Peyer's patch (tissue), 4 donors: Measurements from ENCODE around the gene OSBPL5.

Experiments used
- POLR2A ChIP-seq, 2 donors: fragments of 450-650 bp; IDR thresholded peaks; one replicate each; pipeline ENCODE4 v1.5.1; 2017; ENCODE audit warnings: antibody characterized with exemption in 2 of 2, mild to moderate bottlenecking in 2 of 2, moderate library complexity in 2 of 2
- TF ChIP-seq, protein P1 (sequence below), 6 experiments: fragments of 450-650 bp in 4 of 6; fragments of 200-600 bp in 2 of 6; sonication (generic) in 1 of 6; IDR thresholded peaks; one replicate each; pipeline ENCODE4 v1.5.1; 2017 to 2019; ENCODE audit warnings: antibody characterized with exemption in 6 of 6, mild to moderate bottlenecking in 3 of 6, moderate library complexity in 1 of 6

DNA sequence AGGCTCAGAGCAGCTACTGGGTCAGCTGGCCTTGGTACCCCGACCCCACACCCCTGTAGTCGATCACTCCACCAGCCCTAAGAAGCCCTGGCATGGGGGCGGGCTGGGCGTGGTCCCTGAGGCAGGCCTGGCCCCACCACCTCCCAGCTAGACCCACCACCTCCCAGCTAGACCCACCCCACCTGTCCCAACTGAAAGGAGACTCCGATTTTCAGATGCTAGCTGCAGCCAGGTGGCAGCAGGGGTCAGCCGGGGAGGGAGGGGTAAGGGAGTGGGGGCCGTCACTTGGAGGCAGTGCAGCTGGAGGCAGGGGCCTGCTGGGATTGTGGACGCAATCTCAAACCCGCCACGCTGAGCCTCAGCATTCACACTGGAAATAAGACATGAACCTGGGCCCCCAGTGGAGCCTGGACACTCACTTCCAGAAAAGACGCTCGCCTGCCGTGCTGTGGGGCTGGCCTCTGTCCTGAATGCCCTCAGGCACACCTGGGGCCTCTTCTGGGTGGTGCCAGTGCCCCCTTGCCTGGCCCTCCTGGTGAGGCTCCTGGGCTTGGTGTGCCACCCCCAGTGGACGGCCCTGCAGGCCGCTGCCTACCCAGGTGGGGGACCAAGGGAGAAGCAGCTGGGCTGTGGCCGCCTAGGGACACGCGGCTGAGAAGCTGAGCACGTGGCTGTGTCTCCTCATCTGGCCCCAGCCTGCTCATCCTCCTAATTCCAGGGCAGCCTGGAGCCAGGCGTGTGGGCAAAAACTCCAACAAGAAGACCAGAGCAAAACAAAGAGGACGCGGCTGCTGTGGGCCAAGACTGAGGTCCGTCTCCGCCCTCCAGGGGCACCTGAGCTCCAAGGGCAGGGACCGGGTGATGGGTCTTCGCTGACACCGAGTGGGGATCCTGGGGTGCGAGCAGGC is 26.7 kb downstream of the OSBPL5 start:
- TF ChIP-seq, protein P1, sequence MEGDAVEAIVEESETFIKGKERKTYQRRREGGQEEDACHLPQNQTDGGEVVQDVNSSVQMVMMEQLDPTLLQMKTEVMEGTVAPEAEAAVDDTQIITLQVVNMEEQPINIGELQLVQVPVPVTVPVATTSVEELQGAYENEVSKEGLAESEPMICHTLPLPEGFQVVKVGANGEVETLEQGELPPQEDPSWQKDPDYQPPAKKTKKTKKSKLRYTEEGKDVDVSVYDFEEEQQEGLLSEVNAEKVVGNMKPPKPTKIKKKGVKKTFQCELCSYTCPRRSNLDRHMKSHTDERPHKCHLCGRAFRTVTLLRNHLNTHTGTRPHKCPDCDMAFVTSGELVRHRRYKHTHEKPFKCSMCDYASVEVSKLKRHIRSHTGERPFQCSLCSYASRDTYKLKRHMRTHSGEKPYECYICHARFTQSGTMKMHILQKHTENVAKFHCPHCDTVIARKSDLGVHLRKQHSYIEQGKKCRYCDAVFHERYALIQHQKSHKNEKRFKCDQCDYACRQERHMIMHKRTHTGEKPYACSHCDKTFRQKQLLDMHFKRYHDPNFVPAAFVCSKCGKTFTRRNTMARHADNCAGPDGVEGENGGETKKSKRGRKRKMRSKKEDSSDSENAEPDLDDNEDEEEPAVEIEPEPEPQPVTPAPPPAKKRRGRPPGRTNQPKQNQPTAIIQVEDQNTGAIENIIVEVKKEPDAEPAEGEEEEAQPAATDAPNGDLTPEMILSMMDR (IDR thresholded peaks at IDR 0.05) = no peak
- TF ChIP-seq POLR2A (IDR thresholded peaks at IDR 0.05) = no peak
